Measurements from ENCODE around the gene MAP2K4.

MAP2K4 gene

DNA sequence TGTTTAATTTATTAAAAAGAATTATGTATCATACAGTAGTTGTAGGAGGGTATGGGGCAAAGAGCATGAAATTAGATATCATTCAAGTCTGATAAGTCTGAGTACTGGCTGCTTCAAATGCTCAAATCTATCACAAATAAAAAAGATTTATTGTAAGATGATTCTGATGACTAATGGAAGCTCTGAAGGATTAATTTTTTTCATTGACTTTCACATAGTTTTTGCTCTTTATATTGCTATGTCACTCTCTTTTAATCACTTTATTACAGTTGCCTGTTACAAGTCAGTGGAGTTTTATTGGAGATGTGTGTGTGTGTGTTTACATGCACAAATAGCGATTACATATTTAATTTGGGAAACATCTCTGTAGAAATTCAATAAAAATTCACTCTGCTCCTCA lies 15.0 kb downstream of the MAP2K4 start:
- no peak for DNase-seq

DNA sequence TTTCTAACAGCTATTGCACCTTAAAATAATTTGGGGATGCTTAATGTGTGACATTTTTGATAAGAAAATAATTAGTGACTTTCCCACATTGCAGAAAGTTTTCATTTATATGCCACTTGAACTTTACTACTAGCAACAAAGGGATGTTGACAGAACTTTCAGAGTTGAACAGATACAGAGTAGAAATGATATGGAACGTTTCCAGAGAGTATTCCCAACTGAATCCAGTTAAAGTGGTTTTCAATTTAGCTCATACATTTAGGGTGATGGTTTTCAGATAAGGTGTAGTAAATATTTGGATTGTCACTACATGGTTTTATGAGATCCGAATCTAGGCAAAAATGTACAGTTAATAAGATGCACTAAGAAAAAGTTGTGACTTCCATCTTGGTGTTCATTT lies 17.3 kb downstream of the MAP2K4 start:
- no peak for DNase-seq

DNA sequence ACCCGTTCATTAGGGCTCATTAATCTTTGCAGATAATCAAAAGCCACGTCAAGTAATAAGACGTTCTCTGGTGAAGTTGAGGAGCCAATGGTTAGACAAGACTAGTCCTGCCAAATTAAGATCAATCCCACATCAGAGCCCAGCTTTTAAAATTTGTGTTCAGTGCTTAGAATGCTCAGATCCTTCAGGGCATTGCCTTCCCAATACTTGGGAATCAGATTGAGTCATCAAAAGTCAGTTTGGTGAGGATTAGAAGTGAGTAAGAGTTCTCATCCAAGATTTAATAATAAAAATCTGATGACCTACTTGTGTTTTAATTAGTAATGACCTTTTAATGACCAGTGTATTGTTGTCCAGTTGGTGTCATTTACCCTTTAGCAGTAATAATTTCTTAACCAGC lies 19.8 kb downstream of the MAP2K4 start:
- DNase-seq: no peak

GRCh38 chr17:12041312-12041711 lies 20.6 kb downstream of the MAP2K4 start:
- no peak for DNase-seq

DNA sequence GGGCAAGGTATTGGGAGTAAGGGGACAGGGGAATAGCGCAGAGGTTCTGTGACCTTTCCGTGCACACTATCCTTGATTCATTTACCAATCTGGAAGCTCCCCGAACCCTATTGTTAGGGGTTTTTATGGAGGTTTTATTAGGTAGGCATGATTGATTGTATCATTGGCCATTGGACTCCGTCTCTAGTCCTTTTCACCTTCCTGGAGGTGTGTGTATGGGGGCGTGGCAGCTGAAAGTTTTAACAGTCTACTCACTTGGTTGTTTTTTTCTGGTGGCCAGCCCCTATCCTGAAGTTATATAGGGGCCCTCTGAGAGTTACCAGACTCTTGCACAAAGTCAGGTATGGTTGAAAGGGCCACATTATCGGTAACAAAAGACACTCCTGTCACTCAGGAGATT lies 23.0 kb downstream of the MAP2K4 start:
- DNase-seq: no peak

DNA sequence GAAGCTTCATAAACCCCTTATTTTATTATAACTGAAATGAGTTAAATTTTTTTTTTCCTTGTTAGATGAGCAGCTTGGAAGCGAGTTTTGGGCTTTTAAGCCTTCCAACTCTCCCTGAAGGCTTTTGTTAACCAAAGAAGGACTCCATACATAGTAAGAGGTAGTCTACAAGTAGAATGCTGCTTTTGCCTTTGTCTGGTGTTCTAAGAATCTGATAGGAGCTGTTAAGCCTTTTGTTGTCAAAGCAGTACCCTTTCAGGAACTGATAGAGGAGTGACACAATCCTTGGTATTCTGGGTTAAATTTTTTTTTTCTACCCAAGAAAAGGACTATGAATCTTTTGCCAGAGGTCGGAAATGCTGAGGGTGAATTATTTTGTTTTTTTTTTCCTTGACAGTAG lies 26.1 kb downstream of the MAP2K4 start:
- DNase-seq: no peak

GRCh38 chr17:12047681-12048376 lies 27.2 kb downstream of the MAP2K4 start:
- DNase-seq: no peak

- DNase-seq: no peak
Observed at GRCh38 chr17:12048843-12049473, 28.3 kb downstream of the MAP2K4 start.

DNA sequence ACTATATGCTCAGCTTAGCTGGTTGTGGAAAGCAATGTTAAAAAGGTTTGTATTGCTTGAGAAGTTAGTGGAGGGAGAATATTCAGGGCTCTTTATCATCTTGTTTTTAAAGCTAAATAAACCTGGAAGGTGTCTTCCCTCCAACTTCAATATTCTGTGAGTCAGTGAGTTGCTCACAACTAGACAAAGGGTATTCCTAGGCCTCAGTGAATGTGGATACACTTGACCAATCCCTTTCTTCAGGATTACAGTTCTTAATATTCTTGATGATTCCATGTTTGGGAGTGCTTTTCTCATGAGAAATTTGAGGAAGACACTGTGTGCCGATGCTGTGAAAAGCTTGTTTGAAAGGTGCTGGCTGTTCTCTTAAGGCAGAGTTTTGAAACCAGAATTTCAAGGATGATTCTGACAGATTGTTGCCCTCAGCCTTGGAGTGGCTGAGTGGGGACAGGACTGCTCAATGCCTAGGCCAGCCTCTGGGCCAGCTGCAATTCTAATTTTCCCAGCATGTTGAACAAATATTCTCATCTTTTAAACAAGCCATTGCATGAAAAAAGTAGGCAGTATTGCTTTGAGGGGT lies 30.1 kb downstream of the MAP2K4 start:
- DNase-seq: no peak

GRCh38 chr17:12053552-12053951 lies 32.9 kb downstream of the MAP2K4 start:
- DNase-seq: no peak

- DNase-seq: no peak
Observed at GRCh38 chr17:12055889-12056288, 35.2 kb downstream of the MAP2K4 start.

- DNase-seq: no peak
Observed at GRCh38 chr17:12057520-12057919, 36.8 kb downstream of the MAP2K4 start.

- DNase-seq: no peak
Observed at GRCh38 chr17:12058535-12058934, 37.9 kb downstream of the MAP2K4 start.

DNA sequence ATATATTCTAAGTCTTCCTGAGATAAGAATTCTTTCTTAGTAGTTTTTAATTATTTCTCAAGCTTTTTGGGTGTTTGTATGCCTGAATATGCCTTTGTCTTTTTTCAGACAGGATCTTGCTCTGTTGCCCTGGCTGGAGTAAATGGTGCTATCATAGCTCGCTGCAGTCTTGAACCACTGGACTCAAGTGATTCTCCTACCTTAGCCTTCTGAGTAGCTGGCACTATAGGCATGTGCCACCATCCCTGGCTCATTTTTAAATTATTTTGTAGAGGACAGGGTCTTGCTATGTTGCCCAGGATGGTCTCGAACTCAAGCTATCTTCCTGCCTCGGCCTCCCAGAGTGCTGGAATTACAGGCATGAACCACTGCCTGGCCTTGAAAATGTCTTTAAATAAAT lies 41.6 kb downstream of the MAP2K4 start:
- no peak for DNase-seq

DNA sequence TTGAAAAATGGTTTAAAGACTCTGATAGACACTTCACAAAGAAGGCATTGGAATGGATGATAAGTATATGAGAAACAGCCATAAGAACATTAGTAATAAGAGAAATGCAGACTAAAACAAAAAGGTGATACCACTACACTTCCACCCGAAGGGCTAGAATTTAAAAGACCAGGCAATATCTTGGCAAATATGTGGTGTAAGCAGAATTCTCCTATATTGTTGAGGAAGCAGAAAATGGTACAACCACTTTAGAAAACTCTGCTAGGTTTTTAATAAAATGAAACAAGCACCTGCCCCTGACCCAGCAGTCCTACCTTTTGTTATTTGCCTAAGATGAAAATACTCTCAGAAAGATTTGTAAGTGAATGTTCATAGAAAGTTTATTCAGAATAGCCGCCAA lies 43.7 kb downstream of the MAP2K4 start:
- DNase-seq: no peak

DNA sequence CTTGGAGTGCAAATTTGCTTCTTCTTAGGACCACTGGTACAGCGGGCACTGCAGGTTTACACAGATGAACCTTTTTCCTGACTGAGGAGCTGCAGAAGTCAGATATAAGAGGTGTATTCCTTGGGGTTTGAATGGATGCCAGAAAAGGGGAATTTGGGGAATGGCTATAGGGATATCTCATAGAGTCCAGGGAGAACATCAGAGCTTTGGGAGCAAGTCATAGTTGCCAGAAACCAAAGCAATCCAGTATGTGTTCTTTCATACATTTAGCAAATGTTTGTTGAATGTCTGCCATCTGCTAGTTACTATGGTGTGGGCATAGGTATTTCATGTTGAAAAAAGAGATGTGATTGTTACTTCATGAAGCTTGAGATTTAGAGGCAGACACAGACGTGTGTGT lies 46.8 kb downstream of the MAP2K4 start:
- no peak for DNase-seq

DNA sequence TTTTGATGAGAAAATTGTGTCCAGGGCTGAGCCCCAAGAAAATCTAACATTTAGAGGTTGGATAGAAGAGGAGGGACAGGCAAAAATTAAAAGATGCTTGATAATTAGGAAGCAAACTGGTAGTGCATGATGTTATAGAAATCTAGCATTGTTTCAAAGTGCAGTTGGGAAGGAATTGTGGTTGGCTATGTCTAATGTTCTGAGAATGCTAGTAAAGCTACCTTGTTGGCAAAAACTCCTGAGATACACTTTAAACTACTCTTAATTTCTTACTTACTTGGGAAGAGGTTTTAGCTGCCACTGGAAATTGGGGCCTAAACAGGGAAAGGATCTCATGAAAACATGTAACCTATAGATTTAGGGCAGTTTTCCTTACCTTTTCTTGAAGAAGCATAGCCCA lies 48.3 kb downstream of the MAP2K4 start:
- no peak for DNase-seq

DNA sequence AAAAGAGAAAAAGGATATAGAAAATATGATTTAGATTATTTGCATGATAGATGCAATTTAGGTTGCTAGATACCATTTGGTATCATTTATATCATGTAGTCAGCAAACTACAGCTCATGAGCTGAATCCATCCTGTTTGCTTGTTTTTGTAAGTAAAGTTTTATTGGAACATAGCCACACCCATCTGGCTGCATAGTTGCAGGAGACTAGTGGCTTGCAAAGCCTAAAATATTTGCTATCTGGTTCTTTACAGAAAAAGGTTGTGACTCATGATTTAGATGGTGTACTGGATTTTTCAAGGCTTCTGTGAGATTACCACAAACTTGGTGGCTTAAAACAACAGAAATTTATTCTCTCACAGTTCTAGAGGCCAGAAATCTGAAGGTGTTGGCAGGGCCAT lies 49.9 kb downstream of the MAP2K4 start:
- DNase-seq: no peak

GRCh38 chr17:12074346-12074745 lies 53.7 kb downstream of the MAP2K4 start:
- DNase-seq: no peak

DNA sequence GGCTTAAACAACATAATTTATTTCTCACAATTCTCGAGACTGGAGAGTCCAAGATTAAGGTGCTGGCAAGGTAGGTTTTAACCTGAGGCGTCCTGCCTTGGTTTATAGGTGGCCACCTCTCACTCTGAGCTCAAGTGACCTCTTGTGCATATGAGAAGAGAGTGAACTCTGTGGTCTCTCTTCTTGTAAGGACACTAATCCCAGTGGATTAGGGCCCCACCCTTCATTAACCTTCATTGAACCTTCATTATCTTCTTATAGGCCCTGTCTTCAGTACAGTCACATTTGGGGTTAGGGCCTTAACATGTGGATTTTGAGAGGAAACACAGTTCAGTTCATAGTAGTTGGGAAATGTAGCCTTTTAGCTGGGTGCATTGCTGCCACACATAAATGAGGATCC lies 57.1 kb downstream of the MAP2K4 start:
- no peak for DNase-seq

GRCh38 chr17:12078791-12079190 lies 58.1 kb downstream of the MAP2K4 start:
- no peak for DNase-seq

DNA sequence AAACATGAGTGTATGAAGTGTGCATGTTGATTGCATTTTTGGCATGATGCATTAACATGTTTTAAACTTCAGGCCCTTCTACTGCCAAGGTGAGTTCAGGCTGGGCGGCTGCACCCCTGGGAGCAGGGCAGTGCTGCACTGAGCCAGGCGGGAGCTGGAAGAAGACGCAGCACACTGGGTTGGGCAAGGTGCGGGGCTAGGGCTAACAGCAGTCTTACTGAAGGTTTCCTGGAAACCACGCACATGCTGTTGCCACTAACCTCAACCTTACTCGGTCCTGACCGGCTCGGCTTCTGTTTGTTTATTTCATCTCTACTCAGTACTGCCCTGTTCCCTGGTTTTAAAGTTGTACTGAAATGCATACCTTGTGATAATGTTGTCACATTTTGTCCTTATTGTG lies 61.0 kb downstream of the MAP2K4 start:
- no peak for DNase-seq

DNA sequence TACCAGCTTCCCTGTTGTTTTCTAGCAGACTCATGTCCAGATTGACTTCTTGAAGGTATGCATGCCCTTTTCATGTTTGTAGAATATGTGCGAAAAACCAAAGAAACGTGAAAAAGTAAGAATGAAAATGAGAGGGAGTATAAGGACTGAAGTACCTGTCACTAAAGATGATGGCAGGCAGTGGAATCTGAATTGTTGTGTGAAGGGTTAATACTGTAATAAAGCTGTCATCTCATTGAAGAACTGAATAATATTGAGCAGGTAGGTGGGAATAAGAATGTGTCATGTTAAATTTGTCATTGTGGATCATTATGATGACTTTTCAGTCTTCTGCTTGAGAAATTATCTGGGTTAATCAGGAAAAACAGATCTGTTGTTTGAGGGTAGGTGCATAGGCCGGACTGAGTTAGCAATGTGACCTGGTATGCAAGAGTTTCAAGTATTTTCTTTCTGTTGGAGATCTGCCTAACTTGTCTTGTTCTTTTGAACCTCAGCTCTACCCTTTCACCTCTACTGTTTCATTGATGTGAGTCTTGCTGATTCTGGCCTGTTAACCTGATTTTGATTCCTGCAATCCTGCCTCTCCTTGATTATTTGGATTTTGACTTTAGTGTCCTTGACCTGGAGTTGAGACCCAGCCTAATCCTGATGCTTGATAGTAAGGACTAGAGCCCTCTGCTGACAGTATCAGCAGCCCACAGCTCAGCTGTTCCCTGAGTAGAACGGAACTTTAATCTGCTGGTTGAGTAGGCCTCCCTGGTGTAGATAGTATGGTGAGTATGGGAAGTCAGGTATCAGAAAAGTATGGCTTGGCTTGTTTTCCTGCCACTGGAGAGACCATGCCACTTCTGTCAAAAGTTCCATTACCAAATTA lies 64.6 kb downstream of the MAP2K4 start:
- no peak for DNase-seq
